Pancreas (tissue), 10 donors: ENCODE results near the gene LYST. TPM values are rescaled to one million over a fixed set of nuclear protein-coding genes. Genes with fewer than 3 reads are reported as not detected.

Experiments
- ATAC-seq, 4 donors: fragments of 200-7000 bp; cut with Tn5 transposase; one replicate each; pipeline versions ENCODE4 v1.8.0 to v1.9.1; 2020; ENCODE audit warnings: mild to moderate bottlenecking in 4 of 4, moderate library complexity in 4 of 4
- DNase-seq, 6 donors: peaks; one replicate each; pipeline ENCODE4 v3.0.0-alpha.2; 2020
- FAIRE-seq: peaks from 2 replicates; lab custom pipeline; 2012; peaks lifted over from hg19 to GRCh38; lab: Jason Lieb, UNC
- H3K27ac ChIP-seq, 4 donors: fragments of 200-600 bp; sonication (generic); 1 replicate in 3 of 4; 2 replicates in 1 of 4; pipeline versions ENCODE4 v1.5.0 to v1.8.0; 2020
- H3K27me3 ChIP-seq, 4 donors: fragments of 200-600 bp; one replicate each; pipeline ENCODE4 v1.8.0; 2021
- H3K36me3 ChIP-seq, 3 donors: fragments of 200-600 bp; sonication (generic) in 1 of 3; one replicate each; pipeline versions ENCODE4 v1.5.0 to v1.8.0; 2020 to 2021
- H3K4me1 ChIP-seq, 3 donors: fragments of 200-600 bp; one replicate each; pipeline ENCODE4 v1.8.0; 2021
- H3K4me3 ChIP-seq, 4 donors: fragments of 200-600 bp; sonication (generic) in 2 of 4; one replicate each; pipeline versions ENCODE4 v1.5.0 to v1.8.0; 2020 to 2021
- H3K9me3 ChIP-seq, 4 donors: fragments of 200-600 bp; one replicate each; pipeline ENCODE4 v1.8.0; 2021
- CTCF ChIP-seq, 4 donors: fragments of 200-600 bp; sonication (generic) in 3 of 4; IDR thresholded peaks; one replicate each; pipeline versions ENCODE4 v1.5.0 to v1.8.0; 2021; ENCODE audit warnings: antibody characterized with exemption in 4 of 4
- WGBS, 2 donors: extraction: QIAGEN DNeasy Blood & Tissue Kit; methylation state at CpG; one replicate each; pipeline ENCODE4 v1.1.7; 2013; 5-methylcytosine and 5-hydroxymethylcytosine counted together
- intact Hi-C, 3 donors: fragments of 100-400 bp; cut with DNase I; formaldehyde crosslinking; loops; one replicate each; pipeline versions ENCODE4 v1.11.1 to v1.14.2; 2022
- polyA plus RNA-seq, 2 donors: library from polyadenylated mRNA; stranded (reverse); fragments of 200-250 nt; gene quantifications; one replicate each; pipeline ENCODE4 v1.2.3, GENCODE V29; 2013
- total RNA-seq, 6 donors: library from RNA; stranded (reverse); fragmentation: NEBNext Ultra II Directional in 4 of 6; extraction: Animal tissue kit (Norgen Biotek cat#: 25700) in 4 of 6; gene quantifications; one replicate each; pipeline versions ENCODE4 v1.2.1 to v1.2.4, GENCODE V29; 2021 to 2023
- donor health status: healthy with polysubstance abuse.
- donor health status: DM: no; HTN: no; CAD: no; lungs with moderate emphysema.
- donor health status: DM: no; HTN: no; CAD: no.
- donor health status: control.
- donor health status: control.
- donor health status: Bipolar disorder and iron deficiency.
- donor health status: DM: yes; HTN: yes; CAD: no.
- donor health status: DM: no; HTN: no; CAD: no.
- donor health status: DM: no; HTN: no; CAD: no.
- donor health status: DM: yes; HTN: yes; CAD: no.

The LYST gene
- total and polyA plus RNA-seq, 8 donors: 4.3 to 13.7 (median 8.9) TPM

- peaks cover 0 to 3% (median 0%) of the 10 kb centered on the region in 3 donors for H3K4me1 ChIP-seq
- DNase-seq: no peak
- ATAC-seq: no peak
- no peaks in the 10 kb centered on the region for H3K36me3 ChIP-seq
- no peak for FAIRE-seq
- no peak for TF ChIP-seq CTCF (IDR thresholded peaks at IDR 0.05)
- 54 to 57% methylated on average over 2 of the region's 2 CpGs for WGBS, 2 donors
- no peak overlapping the region for H3K27ac ChIP-seq
- intact Hi-C loops: no loop called here
- no peak overlapping the region for H3K4me3 ChIP-seq
- H3K9me3 ChIP-seq: no peaks in the 10 kb centered on the region
- no peaks in the 10 kb centered on the region for H3K27me3 ChIP-seq
Observed at GRCh38 chr1:235748747-235749146, 118.0 kb downstream of the LYST start.

- no peak for FAIRE-seq
- Histone ChIP-seq H3K4me3 (no peak overlapping the region), H3K36me3 (peaks cover 0 to 3% (median 0%) of the 10 kb centered on the region in 3 donors), H3K4me1 (peaks cover 0 to 3% (median 0%) of the 10 kb centered on the region in 3 donors), H3K9me3 (no peaks in the 10 kb centered on the region), H3K27ac (no peak overlapping the region), H3K27me3 (no peaks in the 10 kb centered on the region)
- intact Hi-C loops: no loop called here
- WGBS, 2 donors: 90 to 96% methylated on average over 6 of the region's 6 CpGs
- no peak for TF ChIP-seq CTCF (IDR thresholded peaks at IDR 0.05)
- ATAC-seq: no peak
- no peak for DNase-seq
Observed at GRCh38 chr1:235746245-235746644, 120.5 kb downstream of the LYST start.

- no peak overlapping the region for H3K4me3 ChIP-seq
- WGBS, 2 donors: 88 to 91% methylated on average over 4 of the region's 4 CpGs
- H3K27ac ChIP-seq: no peak overlapping the region
- DNase-seq (no peak), FAIRE-seq (no peak), ATAC-seq (no peak)
- no peaks in the 10 kb centered on the region for H3K27me3 ChIP-seq
- intact Hi-C loops: no loop called here
- no peak for TF ChIP-seq CTCF (IDR thresholded peaks at IDR 0.05)
- no peaks in the 10 kb centered on the region for H3K9me3 ChIP-seq
- H3K36me3 ChIP-seq: peaks cover 0 to 3% (median 0%) of the 10 kb centered on the region in 3 donors
- H3K4me1 ChIP-seq: peaks cover 0 to 3% (median 0%) of the 10 kb centered on the region in 3 donors
Observed at GRCh38 chr1:235745503-235746136, 121.1 kb downstream of the LYST start.

- Histone ChIP-seq H3K27me3 (no peaks in the 10 kb centered on the region), H3K4me1 (peaks cover 0 to 12% (median 4%) of the 10 kb centered on the region in 3 donors), H3K9me3 (no peaks in the 10 kb centered on the region), H3K27ac (no peak overlapping the region), H3K4me3 (no peak overlapping the region), H3K36me3 (peaks cover 0 to 3% (median 0%) of the 10 kb centered on the region in 3 donors)
- DNase-seq (no peak), ATAC-seq (no peak), FAIRE-seq (no peak)
- intact Hi-C loops: no loop called here
- 72 to 84% methylated on average over 5 of the region's 5 CpGs for WGBS, 2 donors
- no peak for TF ChIP-seq CTCF (IDR thresholded peaks at IDR 0.05)
Observed at GRCh38 chr1:235742914-235743599, 123.6 kb downstream of the LYST start.

- TF ChIP-seq CTCF (IDR thresholded peaks at IDR 0.05): no peak
- ATAC-seq: peak in 1 of 4 donors; percentile 16
Observed at GRCh38 chr1:235741294-235741693, 125.4 kb downstream of the LYST start.

More at GRCh38 chr1:235741294-235741693, 125.4 kb downstream of the LYST start:
- no peak overlapping the region for H3K4me3 ChIP-seq
- H3K27ac ChIP-seq: no peak overlapping the region
- H3K36me3 ChIP-seq: peaks cover 0 to 3% (median 0%) of the 10 kb centered on the region in 3 donors
- no peaks in the 10 kb centered on the region for H3K9me3 ChIP-seq
- intact Hi-C loops: no loop called here
- peaks cover 0 to 12% (median 4%) of the 10 kb centered on the region in 3 donors for H3K4me1 ChIP-seq
- DNase-seq (no peak), FAIRE-seq (no peak)
- WGBS, 2 donors: 82 to 85% methylated on average over 5 of the region's 5 CpGs
- H3K27me3 ChIP-seq: no peaks in the 10 kb centered on the region
